ENCODE measurements around the gene GNG10.

GRCh38 chr9:111711548-111711947, 50.1 kb downstream of the GNG10 start:
- TF ChIP-seq CTCF (IDR thresholded peaks at IDR 0.05) (no peak), POLR2A (IDR thresholded peaks at IDR 0.05) (no peak)

Measured in right lobe of liver (tissue), 4 donors.